Cardiac fibroblast (primary cell): ENCODE measurements around the gene SERPINB7.

Source experiments
- DNase-seq, 2 donors: peaks; one replicate each; pipeline versions ENCODE4 v3.0.0 to v3.0.0-alpha.2; 2010; ENCODE audit warnings: low read depth in 2 of 2
- H3K4me3 ChIP-seq, 2 donors: replicated peaks in 1 of 2; 1 replicate in 1 of 2; 2 replicates in 1 of 2; pipeline ENCODE4 v1.5.1; 2011; ENCODE audit warnings: low read depth in 2 of 2, low read length in 2 of 2, mild to moderate bottlenecking in 2 of 2, moderate library complexity in 1 of 2
- CTCF ChIP-seq: IDR thresholded peaks from one replicate; pipeline ENCODE4 v1.5.1; 2011; ENCODE audit warnings: low read depth, mild to moderate bottlenecking, low read length, inconsistent platforms

Gene SERPINB7

GRCh38 chr18:63808125-63808524 lies 32.9 kb downstream of the SERPINB7 start:
- TF ChIP-seq CTCF: no peak
- H3K4me3 ChIP-seq: no peak overlapping the region
- no peak for DNase-seq

- no peak overlapping the region for H3K4me3 ChIP-seq
- peak; percentile 43 to 67 for DNase-seq
- TF ChIP-seq CTCF: no peak
These were observed 42.3 kb downstream of the SERPINB7 start for GRCh38 chr18:63817441-63818051.

GRCh38 chr18:63818212-63818611 lies 43.0 kb downstream of the SERPINB7 start:
- H3K4me3 ChIP-seq: no peak overlapping the region
- no peak for TF ChIP-seq CTCF
- no peak for DNase-seq

- H3K4me3 ChIP-seq: no peak overlapping the region
- TF ChIP-seq CTCF: no peak
- DNase-seq: no peak
These were observed 44.6 kb downstream of the SERPINB7 start for GRCh38 chr18:63819786-63820185.

GRCh38 chr18:63820694-63821093 lies 45.5 kb downstream of the SERPINB7 start:
- H3K4me3 ChIP-seq: no peak overlapping the region
- no peak for DNase-seq
- no peak for TF ChIP-seq CTCF

- TF ChIP-seq CTCF: peak; percentile 38
- H3K4me3 ChIP-seq: no peak overlapping the region
- peak; percentile 37 to 38 for DNase-seq
These were observed 48.5 kb downstream of the SERPINB7 start for GRCh38 chr18:63823516-63824219.
